Body of pancreas (tissue), 4 donors: ENCODE data around the gene PPP4R4.

Experiments used
- POLR2A ChIP-seq, 3 donors: fragments of 450-650 bp; IDR thresholded peaks; one replicate each; pipeline ENCODE4 v1.6.1; 2016; ENCODE audit warnings: antibody characterized with exemption in 3 of 3, mild to moderate bottlenecking in 2 of 3
- TF ChIP-seq, protein P1 (sequence below), 7 experiments: fragments of 450-650 bp in 4 of 7; fragments of 200-600 bp in 3 of 7; sonication (generic) in 3 of 7; IDR thresholded peaks; one replicate each; pipeline ENCODE4 v1.5.1; 2016 to 2019; ENCODE audit warnings: antibody characterized with exemption in 7 of 7

DNA sequence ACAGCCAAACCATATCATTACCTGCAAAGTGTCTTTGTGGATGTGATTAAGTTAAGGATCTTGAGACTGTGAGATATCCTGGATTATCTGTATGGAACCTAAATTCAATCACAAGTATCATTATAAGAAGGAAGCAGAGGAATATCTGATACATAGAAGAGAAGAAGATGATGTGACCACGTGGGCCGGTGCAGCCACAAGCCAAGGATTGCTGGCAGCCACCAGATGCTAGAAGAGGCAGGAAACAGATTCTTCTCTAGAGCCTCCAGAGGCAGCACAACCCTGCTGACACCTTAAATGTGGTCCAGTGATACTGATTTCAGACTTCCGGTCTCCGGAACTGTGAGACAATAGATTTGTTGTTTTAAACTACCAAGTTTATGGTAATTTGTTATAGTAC lies 38.6 kb upstream of the PPP4R4 start:
- TF ChIP-seq, protein P1, sequence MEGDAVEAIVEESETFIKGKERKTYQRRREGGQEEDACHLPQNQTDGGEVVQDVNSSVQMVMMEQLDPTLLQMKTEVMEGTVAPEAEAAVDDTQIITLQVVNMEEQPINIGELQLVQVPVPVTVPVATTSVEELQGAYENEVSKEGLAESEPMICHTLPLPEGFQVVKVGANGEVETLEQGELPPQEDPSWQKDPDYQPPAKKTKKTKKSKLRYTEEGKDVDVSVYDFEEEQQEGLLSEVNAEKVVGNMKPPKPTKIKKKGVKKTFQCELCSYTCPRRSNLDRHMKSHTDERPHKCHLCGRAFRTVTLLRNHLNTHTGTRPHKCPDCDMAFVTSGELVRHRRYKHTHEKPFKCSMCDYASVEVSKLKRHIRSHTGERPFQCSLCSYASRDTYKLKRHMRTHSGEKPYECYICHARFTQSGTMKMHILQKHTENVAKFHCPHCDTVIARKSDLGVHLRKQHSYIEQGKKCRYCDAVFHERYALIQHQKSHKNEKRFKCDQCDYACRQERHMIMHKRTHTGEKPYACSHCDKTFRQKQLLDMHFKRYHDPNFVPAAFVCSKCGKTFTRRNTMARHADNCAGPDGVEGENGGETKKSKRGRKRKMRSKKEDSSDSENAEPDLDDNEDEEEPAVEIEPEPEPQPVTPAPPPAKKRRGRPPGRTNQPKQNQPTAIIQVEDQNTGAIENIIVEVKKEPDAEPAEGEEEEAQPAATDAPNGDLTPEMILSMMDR (IDR thresholded peaks at IDR 0.05), result no peak
- TF ChIP-seq POLR2A (IDR thresholded peaks at IDR 0.05), result no peak
